WTC11 (cell line): ENCODE data around the gene SORCS2. TPM values are rescaled to one million over a fixed set of nuclear protein-coding genes. Genes with fewer than 3 reads are reported as not detected.

Experiments
- ATAC-seq: fragments of 200-7000 bp; cut with Tn5 transposase; 2 replicates; pipeline ENCODE4 v1.10.0; 2021; ENCODE audit warnings: mild to moderate bottlenecking, moderate library complexity
- CTCF ChIA-PET: fragments of 300-600 bp; sonication (Branson Sonifier 250); formaldehyde crosslinking; loops from one replicate; lab custom pipeline; 2021; ENCODE audit warnings: antibody characterized with exemption; lab: Charles Lee
- POLR2A ChIA-PET: fragments of 350-600 bp; sonication (Branson Sonifier 250); formaldehyde crosslinking; loops from one replicate; lab custom pipeline; 2021; ENCODE audit warnings: antibody characterized with exemption; lab: Charles Lee
- DNase-seq: peaks from one replicate; pipeline ENCODE4 v3.0.0; 2021; ENCODE audit warnings: low spot score
- H3K27ac Mint-ChIP-seq: 2 replicates; pipeline ENCODE4 v1.8.0; 2021; ENCODE audit warnings: mixed read lengths
- H3K27me3 Mint-ChIP-seq: 2 replicates; pipeline ENCODE4 v1.8.0; 2021; ENCODE audit warnings: low read depth, mild to moderate bottlenecking, moderate library complexity, mixed read lengths
- H3K36me3 Mint-ChIP-seq: 2 replicates; pipeline ENCODE4 v1.8.0; 2021; ENCODE audit warnings: mixed read lengths
- H3K4me1 Mint-ChIP-seq: 2 replicates; pipeline ENCODE4 v1.8.0; 2022; ENCODE audit warnings: mixed read lengths
- H3K4me3 Mint-ChIP-seq: 2 replicates; pipeline ENCODE4 v1.8.0; 2021; ENCODE audit warnings: mild to moderate bottlenecking, moderate library complexity, mixed read lengths
- H3K9me3 Mint-ChIP-seq: 2 replicates; pipeline ENCODE4 v1.8.0; 2021; ENCODE audit warnings: mixed read lengths
- ARID4B ChIP-seq: sonication (generic); formaldehyde crosslinking; IDR thresholded peaks from 2 replicates; pipeline ENCODE4 v1.8.0; 2023; ENCODE audit warnings: missing genetic modification reagents, mild to moderate bottlenecking, borderline replicate concordance
- CREM ChIP-seq: sonication (generic); formaldehyde crosslinking; IDR thresholded peaks from 2 replicates; pipeline ENCODE4 v1.8.1; 2022; ENCODE audit warnings: mild to moderate bottlenecking, missing genetic modification reagents, moderate library complexity
- ELF4 ChIP-seq: sonication (generic); formaldehyde crosslinking; IDR thresholded peaks from 2 replicates; pipeline ENCODE4 v1.8.1; 2022; ENCODE audit warnings: low read depth, mild to moderate bottlenecking, moderate library complexity, missing genetic modification reagents
- FOXK1 ChIP-seq: sonication (generic); formaldehyde crosslinking; IDR thresholded peaks from 2 replicates; pipeline ENCODE4 v1.8.0; 2022; ENCODE audit warnings: mild to moderate bottlenecking, moderate library complexity, missing genetic modification reagents
- GRHL2 ChIP-seq: fragments of 250-450 bp; sonication (Bioruptor Pico); IDR thresholded peaks from 2 replicates; pipeline ENCODE4 v1.8.0; 2022; ENCODE audit warnings: mild to moderate bottlenecking, moderate library complexity; ENCODE audit not compliant: insufficient replicate concordance, severe bottlenecking
- JAZF1 ChIP-seq: fragments of 250-450 bp; sonication (Bioruptor Pico); IDR thresholded peaks from 2 replicates; pipeline ENCODE4 v1.9.0; 2021; ENCODE audit warnings: moderate library complexity, mild to moderate bottlenecking, inconsistent platforms
- MAX ChIP-seq: sonication (generic); formaldehyde crosslinking; IDR thresholded peaks from 2 replicates; pipeline ENCODE4 v1.8.0; 2022; ENCODE audit warnings: mild to moderate bottlenecking, missing genetic modification reagents
- NFATC4 ChIP-seq: fragments of 250-450 bp; sonication (Bioruptor Pico); IDR thresholded peaks from 2 replicates; pipeline ENCODE4 v1.9.0; 2021; ENCODE audit warnings: mild to moderate bottlenecking
- NR2C2 ChIP-seq: sonication (generic); formaldehyde crosslinking; IDR thresholded peaks from 2 replicates; pipeline ENCODE4 v1.8.0; 2022; ENCODE audit warnings: mild to moderate bottlenecking, missing genetic modification reagents
- OVOL2 ChIP-seq: fragments of 250-450 bp; sonication (Bioruptor Pico); IDR thresholded peaks from 2 replicates; pipeline ENCODE4 v1.9.0; 2021; ENCODE audit warnings: mild to moderate bottlenecking, borderline replicate concordance
- STAT6 ChIP-seq: sonication (generic); formaldehyde crosslinking; conservative IDR thresholded peaks from 2 replicates; pipeline ENCODE4 v1.8.1; 2023; ENCODE audit warnings: mild to moderate bottlenecking, low read depth, missing genetic modification reagents, moderate library complexity
- TCF7 ChIP-seq: sonication (generic); formaldehyde crosslinking; IDR thresholded peaks from 2 replicates; pipeline ENCODE4 v1.8.0; 2022; ENCODE audit warnings: mild to moderate bottlenecking, low read depth, missing genetic modification reagents, moderate library complexity
- ZNF263 ChIP-seq: sonication (generic); formaldehyde crosslinking; IDR thresholded peaks from 2 replicates; pipeline ENCODE4 v1.8.1; 2022; ENCODE audit warnings: low read depth, mild to moderate bottlenecking, moderate library complexity, missing genetic modification reagents
- ZNF416 ChIP-seq: fragments of 250-450 bp; sonication (Bioruptor Pico); IDR thresholded peaks from 2 replicates; pipeline ENCODE4 v1.9.0; 2021; ENCODE audit warnings: mild to moderate bottlenecking, inconsistent platforms
- ZNF423 ChIP-seq: fragments of 250-450 bp; sonication (Bioruptor Pico); IDR thresholded peaks from 2 replicates; pipeline ENCODE4 v2.1.2; 2022; ENCODE audit warnings: mild to moderate bottlenecking, moderate library complexity
- ZNF512 ChIP-seq: sonication (generic); formaldehyde crosslinking; IDR thresholded peaks from 2 replicates; pipeline ENCODE4 v1.8.1; 2022; ENCODE audit warnings: missing genetic modification reagents, borderline replicate concordance
- total RNA-seq: library from RNA; stranded (reverse); gene quantifications from 3 replicates; pipeline ENCODE4 v1.2.3, GENCODE V29; 2021
- TF ChIP-seq, protein P1 (sequence below): sonication (generic); formaldehyde crosslinking; IDR thresholded peaks from 2 replicates; pipeline ENCODE4 v1.8.1; 2023; ENCODE audit warnings: mild to moderate bottlenecking, missing genetic modification reagents, moderate library complexity
- TF ChIP-seq, protein P2 (sequence below): fragments of 250-450 bp; sonication (Bioruptor Pico); IDR thresholded peaks from 2 replicates; pipeline ENCODE4 v1.9.0; 2021; ENCODE audit warnings: mild to moderate bottlenecking
- TF ChIP-seq, protein P3 (sequence below): sonication (generic); formaldehyde crosslinking; IDR thresholded peaks from 2 replicates; pipeline ENCODE4 v1.8.1; 2023; ENCODE audit warnings: mild to moderate bottlenecking, moderate library complexity, missing genetic modification reagents
- TF ChIP-seq, protein P4 (sequence below): fragments of 250-450 bp; sonication (Bioruptor Pico); IDR thresholded peaks from 2 replicates; pipeline ENCODE4 v2.1.2; 2022; ENCODE audit warnings: mild to moderate bottlenecking, moderate library complexity

The SORCS2 gene
- total RNA-seq, 1 experiment from 2014 or later = 6.6 TPM

- ATAC-seq (no peak), DNase-seq (no peak)
- Mint-ChIP-seq H3K4me1 (peaks cover 10% of the 10 kb centered on the region), H3K9me3 (peaks cover 32% of the 10 kb centered on the region), H3K36me3 (peaks cover 28% of the 10 kb centered on the region), H3K27me3 (peaks cover 14% of the 10 kb centered on the region), H3K27ac (peak overlapping the region; percentile 71; the same call in 1 of the 2 replicates), H3K4me3 (no peak overlapping the region)
- CTCF ChIA-PET = no interaction called here
- TF ChIP-seq MAX (CRISPR knock-in tag) (no peak), NR2C2 (CRISPR knock-in tag) (no peak), NFATC4 (no peak), GRHL2 (CRISPR knock-in tag) (no peak), ARID4B (CRISPR knock-in tag) (no peak), CREM (CRISPR knock-in tag) (no peak), JAZF1 (no peak)
- TF ChIP-seq, protein P1, sequence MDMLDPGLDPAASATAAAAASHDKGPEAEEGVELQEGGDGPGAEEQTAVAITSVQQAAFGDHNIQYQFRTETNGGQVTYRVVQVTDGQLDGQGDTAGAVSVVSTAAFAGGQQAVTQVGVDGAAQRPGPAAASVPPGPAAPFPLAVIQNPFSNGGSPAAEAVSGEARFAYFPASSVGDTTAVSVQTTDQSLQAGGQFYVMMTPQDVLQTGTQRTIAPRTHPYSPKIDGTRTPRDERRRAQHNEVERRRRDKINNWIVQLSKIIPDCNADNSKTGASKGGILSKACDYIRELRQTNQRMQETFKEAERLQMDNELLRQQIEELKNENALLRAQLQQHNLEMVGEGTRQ (CRISPR knock-in tag) = no peak
- POLR2A ChIA-PET = no interaction called here
Observed at GRCh38 chr4:7573576-7574091, 381.3 kb downstream of the SORCS2 start.

GRCh38 chr4:7574287-7575014 is 382.1 kb downstream of the SORCS2 start:
- POLR2A ChIA-PET = no interaction called here
- TF ChIP-seq, protein P2, sequence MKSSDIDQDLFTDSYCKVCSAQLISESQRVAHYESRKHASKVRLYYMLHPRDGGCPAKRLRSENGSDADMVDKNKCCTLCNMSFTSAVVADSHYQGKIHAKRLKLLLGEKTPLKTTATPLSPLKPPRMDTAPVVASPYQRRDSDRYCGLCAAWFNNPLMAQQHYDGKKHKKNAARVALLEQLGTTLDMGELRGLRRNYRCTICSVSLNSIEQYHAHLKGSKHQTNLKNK (CRISPR knock-in tag) = no peak
- TF ChIP-seq MAX (CRISPR knock-in tag) (no peak), ZNF512 (no peak), OVOL2 (CRISPR knock-in tag) (no peak), ZNF416 (CRISPR knock-in tag) (no peak), ZNF263 (no peak), ELF4 (CRISPR knock-in tag) (no peak), ZNF423 (CRISPR knock-in tag) (no peak), TCF7 (CRISPR knock-in tag) (no peak), FOXK1 (CRISPR knock-in tag) (no peak), STAT6 (CRISPR knock-in tag) (no peak)
- TF ChIP-seq, protein P3, sequence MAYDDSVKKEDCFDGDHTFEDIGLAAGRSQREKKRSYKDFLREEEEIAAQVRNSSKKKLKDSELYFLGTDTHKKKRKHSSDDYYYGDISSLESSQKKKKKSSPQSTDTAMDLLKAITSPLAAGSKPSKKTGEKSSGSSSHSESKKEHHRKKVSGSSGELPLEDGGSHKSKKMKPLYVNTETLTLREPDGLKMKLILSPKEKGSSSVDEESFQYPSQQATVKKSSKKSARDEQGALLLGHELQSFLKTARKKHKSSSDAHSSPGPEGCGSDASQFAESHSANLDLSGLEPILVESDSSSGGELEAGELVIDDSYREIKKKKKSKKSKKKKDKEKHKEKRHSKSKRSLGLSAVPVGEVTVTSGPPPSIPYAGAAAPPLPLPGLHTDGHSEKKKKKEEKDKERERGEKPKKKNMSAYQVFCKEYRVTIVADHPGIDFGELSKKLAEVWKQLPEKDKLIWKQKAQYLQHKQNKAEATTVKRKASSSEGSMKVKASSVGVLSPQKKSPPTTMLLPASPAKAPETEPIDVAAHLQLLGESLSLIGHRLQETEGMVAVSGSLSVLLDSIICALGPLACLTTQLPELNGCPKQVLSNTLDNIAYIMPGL (CRISPR knock-in tag) = no peak
- TF ChIP-seq, protein P4, sequence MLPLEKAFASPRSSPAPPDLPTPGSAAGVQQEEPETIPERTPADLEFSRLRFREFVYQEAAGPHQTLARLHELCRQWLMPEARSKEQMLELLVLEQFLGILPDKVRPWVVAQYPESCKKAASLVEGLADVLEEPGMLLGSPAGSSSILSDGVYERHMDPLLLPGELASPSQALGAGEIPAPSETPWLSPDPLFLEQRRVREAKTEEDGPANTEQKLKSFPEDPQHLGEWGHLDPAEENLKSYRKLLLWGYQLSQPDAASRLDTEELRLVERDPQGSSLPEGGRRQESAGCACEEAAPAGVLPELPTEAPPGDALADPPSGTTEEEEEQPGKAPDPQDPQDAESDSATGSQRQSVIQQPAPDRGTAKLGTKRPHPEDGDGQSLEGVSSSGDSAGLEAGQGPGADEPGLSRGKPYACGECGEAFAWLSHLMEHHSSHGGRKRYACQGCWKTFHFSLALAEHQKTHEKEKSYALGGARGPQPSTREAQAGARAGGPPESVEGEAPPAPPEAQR (CRISPR knock-in tag) = no peak

More at GRCh38 chr4:7574287-7575014, 382.1 kb downstream of the SORCS2 start:
- ATAC-seq (no peak), DNase-seq (no peak)
- Mint-ChIP-seq H3K9me3 (peaks cover 38% of the 10 kb centered on the region), H3K36me3 (peaks cover 33% of the 10 kb centered on the region), H3K4me1 (peaks cover 10% of the 10 kb centered on the region), H3K4me3 (no peak overlapping the region), H3K27me3 (peaks cover 14% of the 10 kb centered on the region), H3K27ac (no peak overlapping the region)
- CTCF ChIA-PET = no interaction called here
